IMR-90 (cell line): Measurements from ENCODE around the gene NNAT. TPM values are rescaled to one million over a fixed set of nuclear protein-coding genes. Genes with fewer than 3 reads are reported as not detected.
"Not testable (repeated sequence)": the region's sequence is repeated elsewhere in the genome, so short reads cannot be mapped to it uniquely, and the experiment has no call there.

ENCODE experiments used
- ATAC-seq: fragments of 200-7000 bp; cut with Tn5 transposase; 2 replicates; pipeline ENCODE4 v1.9.1; 2020; ENCODE audit warnings: low read depth, mild to moderate bottlenecking, moderate library complexity
- BruUV-seq: library from RNA; stranded (reverse); fragments of 400-500 nt; replicated peaks from 2 replicates; lab custom pipeline; 2021; lab: Mats Ljungman, UMichigan
- CTCF ChIA-PET: fragments of 300-600 bp; formaldehyde crosslinking; extraction: SDS; loops from one replicate; lab custom pipeline; 2021; ENCODE audit warnings: antibody characterized with exemption; lab: Yijun Ruan, JAX
- POLR2A ChIA-PET: fragments of 300-600 bp; sonication (Branson Sonifier 250); formaldehyde crosslinking; loops from one replicate; lab custom pipeline; 2022; ENCODE audit warnings: antibody characterized with exemption; ENCODE audit not compliant: unreplicated experiment; lab: Charles Lee
- DNase-seq: peaks from one replicate; pipeline ENCODE4 v3.0.0; 2013
- H2AFZ ChIP-seq: replicated peaks from 2 replicates; pipeline ENCODE3; 2013; ENCODE audit warnings: low read length, mild to moderate bottlenecking; ENCODE audit not compliant: poor library complexity
- H2AK5ac ChIP-seq: 2 replicates; pipeline ENCODE4 v1.6.1; 2013; ENCODE audit warnings: low read depth, low read length, inconsistent platforms
- H2AK9ac ChIP-seq: replicated peaks from 2 replicates; pipeline ENCODE3; 2013; ENCODE audit warnings: mild to moderate bottlenecking, low read depth, low read length, moderate library complexity; ENCODE audit not compliant: poor library complexity
- H2BK120ac ChIP-seq: 2 replicates; pipeline ENCODE4 v1.6.1; 2013; ENCODE audit warnings: low read depth, low read length, inconsistent platforms
- H2BK15ac ChIP-seq: 3 replicates; pipeline ENCODE4 v1.6.1; 2013; ENCODE audit warnings: low read depth, low read length, inconsistent platforms
- H2BK20ac ChIP-seq: 2 replicates; pipeline ENCODE4 v1.6.1; 2013; ENCODE audit warnings: low read depth, mild to moderate bottlenecking, inconsistent platforms, low read length, moderate library complexity
- H2BK5ac ChIP-seq: 2 replicates; pipeline ENCODE4 v1.6.1; 2013; ENCODE audit warnings: mild to moderate bottlenecking, low read depth, low read length, inconsistent platforms; ENCODE audit not compliant: poor library complexity, severe bottlenecking
- H3K14ac ChIP-seq: replicated peaks from 2 replicates; pipeline ENCODE4 v1.6.1; 2013; ENCODE audit warnings: low read depth, low read length, inconsistent platforms
- H3K18ac ChIP-seq: 2 replicates; pipeline ENCODE4 v1.6.1; 2013; ENCODE audit warnings: low read depth, low read length, control low read depth
- H3K23ac ChIP-seq: 2 replicates; pipeline ENCODE4 v1.6.1; 2013; ENCODE audit warnings: low read depth, low read length, inconsistent platforms
- H3K27ac ChIP-seq: 2 replicates; pipeline ENCODE4 v1.5.1; 2013; ENCODE audit warnings: mild to moderate bottlenecking, control low read depth, low read length; ENCODE audit not compliant: insufficient read depth
- H3K27me3 ChIP-seq: 2 replicates; pipeline ENCODE4 v1.6.1; 2013; ENCODE audit warnings: low read length; ENCODE audit not compliant: control insufficient read depth, insufficient read depth
- H3K36me3 ChIP-seq: 2 replicates; pipeline ENCODE4 v1.6.1; 2013; ENCODE audit warnings: low read length, mixed read lengths; ENCODE audit not compliant: control insufficient read depth, insufficient read depth
- H3K4ac ChIP-seq: 2 replicates; pipeline ENCODE4 v1.6.1; 2013; ENCODE audit warnings: low read depth, low read length, inconsistent platforms
- H3K4me1 ChIP-seq: 2 replicates; pipeline ENCODE4 v1.6.1; 2013; ENCODE audit warnings: low read length, mixed read lengths; ENCODE audit not compliant: control insufficient read depth, insufficient read depth
- H3K4me2 ChIP-seq: 2 replicates; pipeline ENCODE4 v1.6.1; 2013; ENCODE audit warnings: low read depth, mild to moderate bottlenecking, control low read depth, low read length, moderate library complexity
- H3K4me3 ChIP-seq: 2 replicates; pipeline ENCODE4 v1.5.1; 2013; ENCODE audit warnings: low read depth, mild to moderate bottlenecking, control low read depth, low read length, moderate library complexity; ENCODE audit not compliant: insufficient read depth
- H3K56ac ChIP-seq: 2 replicates; pipeline ENCODE4 v1.6.1; 2013; ENCODE audit warnings: low read length, inconsistent platforms; ENCODE audit not compliant: insufficient read depth; ENCODE audit errors: extremely low read depth
- H3K79me1 ChIP-seq, 2 experiments: 2 replicates each; pipeline ENCODE4 v1.6.1; 2013; ENCODE audit warnings: low read length in 2 of 2, inconsistent platforms in 1 of 2, low read depth in 1 of 2
- H3K9ac ChIP-seq: 2 replicates; pipeline ENCODE4 v1.6.1; 2013; ENCODE audit warnings: low read depth, low read length, control low read depth
- H3K9me1 ChIP-seq: 2 replicates; pipeline ENCODE4 v1.6.1; 2013; ENCODE audit warnings: low read length, inconsistent platforms; ENCODE audit not compliant: insufficient read depth
- H3K9me3 ChIP-seq: 2 replicates; pipeline ENCODE4 v1.6.1; 2013; ENCODE audit warnings: low read length; ENCODE audit not compliant: control insufficient read depth, insufficient read depth
- H4K20me1 ChIP-seq: 2 replicates; pipeline ENCODE4 v1.6.1; 2013; ENCODE audit warnings: low read length, inconsistent platforms; ENCODE audit not compliant: insufficient read depth
- H4K5ac ChIP-seq: 2 replicates; pipeline ENCODE4 v1.6.1; 2013; ENCODE audit warnings: mild to moderate bottlenecking, low read depth, low read length, control low read depth
- H4K8ac ChIP-seq, 2 experiments: 2 replicates each; pipeline ENCODE4 v1.6.1; 2013; ENCODE audit warnings: low read depth in 2 of 2, low read length in 2 of 2, control low read depth in 1 of 2, inconsistent platforms in 1 of 2
- H4K91ac ChIP-seq: 2 replicates; pipeline ENCODE4 v1.6.1; 2013; ENCODE audit warnings: low read depth, low read length, inconsistent platforms; ENCODE audit not compliant: insufficient read depth
- WGBS, 2 experiments: methylation state at CpG; one replicate each; pipeline versions ENCODE4 v1.1.5 to v1.1.7; 2013; ENCODE audit warnings: missing lambda C conversion rate in 2 of 2; ENCODE audit not compliant: insufficient read length in 1 of 2; ENCODE audit errors: extremely low coverage in 2 of 2; 5-methylcytosine and 5-hydroxymethylcytosine counted together
- dilution Hi-C: fragments of 300-500 bp; cut with HindIII; formaldehyde crosslinking; loops from one replicate; pipeline ENCODE4 v1.14.3; 2018; ENCODE audit warnings: low sequenced_read_pairs; ENCODE audit not compliant: unreplicated experiment
- in situ Hi-C: fragments of 300-500 bp; cut with MboI; formaldehyde crosslinking; loops from 3 replicates; pipeline ENCODE4 v1.14.3; 2019; ENCODE audit warnings: low sequenced_read_pairs, inconsistent platforms, mixed read lengths
- intact Hi-C: fragments of 100-400 bp; cut with micrococcal nuclease; formaldehyde crosslinking; loops from 2 replicates; pipeline ENCODE4 v1.10.0; 2022
- polyA plus RNA-seq, 3 experiments: library from polyadenylated mRNA; depleted of rRNA; stranded (reverse); fragments of >200 nt; gene quantifications; 2 replicates each; pipeline ENCODE4 v1.2.3, GENCODE V29; 2012; ENCODE audit warnings: low replicate concordance in 1 of 3
- total RNA-seq: library from RNA; depleted of rRNA; stranded (reverse); fragments of >200 nt; gene quantifications from 2 replicates; pipeline ENCODE4 v1.2.3, GENCODE V29; 2012

Gene NNAT
- total and polyA plus RNA-seq, 2 of the 4 experiments (the other 2 are of a cell fraction): 2.0 to 6.5 TPM

GRCh38 chr20:37540838-37541237 lies 19.8 kb downstream of the NNAT start:
- ATAC-seq, H3K23ac ChIP-seq, dilution Hi-C loops, H3K56ac ChIP-seq, H3K9me3 ChIP-seq, H3K4me2 ChIP-seq, in situ Hi-C loops, H3K4me3 ChIP-seq, H3K4ac ChIP-seq, H2BK15ac ChIP-seq, H2BK20ac ChIP-seq, H4K5ac ChIP-seq, intact Hi-C loops, H4K20me1 ChIP-seq, H2BK120ac ChIP-seq, CTCF ChIA-PET, H2AK9ac ChIP-seq, H3K36me3 ChIP-seq, H3K9ac ChIP-seq, H4K8ac ChIP-seq, H2AK5ac ChIP-seq, H3K9me1 ChIP-seq, DNase-seq, H3K14ac ChIP-seq, H4K91ac ChIP-seq, H2AFZ ChIP-seq, H3K4me1 ChIP-seq, H3K18ac ChIP-seq, BruUV-seq, H2BK5ac ChIP-seq, H3K27ac ChIP-seq, H3K79me1 ChIP-seq: not testable (repeated sequence)
- POLR2A ChIA-PET: interaction anchor here (0.6 to 0.7 kb wide), 2 partner anchors 18 to 161 kb away, joined by 4 to 6 read pairs; no protein-coding TSS in a partner anchor
- peaks cover 11% of the 10 kb centered on the region for H3K27me3 ChIP-seq
- WGBS, 2 experiments: no CpG with 5 or more reads among the region's 1 CpG
